GM18498 (cell line): ENCODE data around the gene NUP62.
A peak's percentile ranks its signal among the peaks of the same experiment; 100 is the strongest.
"Not testable (repeated sequence)": the region's sequence is repeated elsewhere in the genome, so short reads cannot be mapped to it uniquely, and the experiment has no call there.

ENCODE experiments used
- ATAC-seq: cut with Tn5 transposase; IDR thresholded peaks from one replicate; pipeline ENCODE4 v1.9.1; 2021; ENCODE audit warnings: mild to moderate bottlenecking, moderate library complexity; ENCODE audit not compliant: unreplicated experiment

Gene NUP62, protein sequence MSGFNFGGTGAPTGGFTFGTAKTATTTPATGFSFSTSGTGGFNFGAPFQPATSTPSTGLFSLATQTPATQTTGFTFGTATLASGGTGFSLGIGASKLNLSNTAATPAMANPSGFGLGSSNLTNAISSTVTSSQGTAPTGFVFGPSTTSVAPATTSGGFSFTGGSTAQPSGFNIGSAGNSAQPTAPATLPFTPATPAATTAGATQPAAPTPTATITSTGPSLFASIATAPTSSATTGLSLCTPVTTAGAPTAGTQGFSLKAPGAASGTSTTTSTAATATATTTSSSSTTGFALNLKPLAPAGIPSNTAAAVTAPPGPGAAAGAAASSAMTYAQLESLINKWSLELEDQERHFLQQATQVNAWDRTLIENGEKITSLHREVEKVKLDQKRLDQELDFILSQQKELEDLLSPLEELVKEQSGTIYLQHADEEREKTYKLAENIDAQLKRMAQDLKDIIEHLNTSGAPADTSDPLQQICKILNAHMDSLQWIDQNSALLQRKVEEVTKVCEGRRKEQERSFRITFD

GRCh38 chr19:49929121-49929610, at the start of gene NUP62, which contains the start of gene ATF5:
TSS of gene NUP62 (minus strand) at chr19:49929504. CDS start at chr19:49909807, 19,697 bp downstream.
TSS of gene ATF5 (plus strand) at chr19:49929205. CDS start at chr19:49930851, 1,646 bp downstream.
- peak; percentile 58 for ATAC-seq

GRCh38 chr19:49978324-49978723, 49.0 kb upstream of the NUP62 start:
- ATAC-seq = no peak

- no peak for ATAC-seq
Observed at GRCh38 chr19:49977881-49978280, 48.6 kb upstream of the NUP62 start.

DNA sequence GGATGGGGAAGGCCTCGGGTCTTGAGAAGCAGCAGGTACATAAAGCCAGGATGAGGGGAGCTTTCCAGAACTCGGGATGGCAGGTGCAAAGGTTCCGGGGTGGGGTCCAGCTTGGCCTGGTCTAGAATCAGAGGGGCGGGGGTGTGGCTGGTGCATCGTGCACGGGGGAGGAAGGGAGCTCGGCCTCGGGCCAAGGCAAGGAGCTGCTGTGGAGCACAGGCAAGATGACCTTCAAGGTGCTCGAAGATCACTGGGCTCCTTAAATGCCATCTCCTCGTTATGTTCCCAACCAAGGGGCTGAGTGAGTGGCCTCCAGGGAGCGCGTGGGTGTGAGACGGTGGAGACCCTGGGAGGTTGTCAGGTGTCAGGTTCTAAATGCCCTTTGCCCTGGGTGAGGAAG, 47.8 kb upstream of the NUP62 start:
- no peak for ATAC-seq

- ATAC-seq = no peak
Observed at GRCh38 chr19:49976496-49976895, 47.2 kb upstream of the NUP62 start.

DNA sequence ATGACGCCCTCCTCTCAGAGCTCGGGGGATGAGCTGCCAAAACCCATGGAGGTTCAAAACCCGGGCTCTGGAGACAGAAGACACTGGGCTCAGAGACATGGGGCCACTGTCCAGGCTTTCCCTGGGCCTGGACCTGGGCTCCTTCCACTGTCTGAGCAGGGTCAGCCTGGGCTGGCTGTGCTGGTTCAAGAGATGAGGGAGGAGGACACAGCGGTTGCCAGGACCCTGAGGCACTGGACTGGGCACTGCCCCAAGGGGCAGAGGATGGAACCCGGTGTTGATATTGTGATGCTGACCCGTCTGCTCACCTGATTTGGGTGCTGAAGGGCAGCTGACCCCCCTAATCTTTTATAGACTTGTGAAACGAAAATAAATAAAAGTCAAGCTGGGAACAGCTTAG, 45.7 kb upstream of the NUP62 start:
- ATAC-seq = no peak

DNA sequence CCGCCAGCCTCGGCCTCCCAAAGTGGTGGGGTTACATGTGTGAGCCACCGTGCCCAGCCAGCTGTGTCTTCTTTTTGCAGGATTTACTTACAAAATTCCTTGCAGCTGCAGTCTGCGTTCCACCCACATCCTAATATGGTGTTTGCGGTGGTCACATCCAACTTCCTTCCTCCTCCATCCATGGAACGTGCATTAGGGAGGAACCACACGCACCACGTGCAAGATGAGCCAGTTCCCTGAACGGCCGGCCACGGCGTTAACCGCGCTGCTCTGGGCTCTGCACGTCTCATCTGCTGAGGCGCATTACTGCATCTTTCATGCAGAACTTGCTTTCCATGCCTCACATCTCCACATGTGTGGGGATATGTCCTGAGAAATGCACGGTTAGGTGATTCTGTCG, 44.7 kb upstream of the NUP62 start:
- ATAC-seq = no peak

GRCh38 chr19:49972841-49973240, 43.5 kb upstream of the NUP62 start:
- no peak for ATAC-seq

DNA sequence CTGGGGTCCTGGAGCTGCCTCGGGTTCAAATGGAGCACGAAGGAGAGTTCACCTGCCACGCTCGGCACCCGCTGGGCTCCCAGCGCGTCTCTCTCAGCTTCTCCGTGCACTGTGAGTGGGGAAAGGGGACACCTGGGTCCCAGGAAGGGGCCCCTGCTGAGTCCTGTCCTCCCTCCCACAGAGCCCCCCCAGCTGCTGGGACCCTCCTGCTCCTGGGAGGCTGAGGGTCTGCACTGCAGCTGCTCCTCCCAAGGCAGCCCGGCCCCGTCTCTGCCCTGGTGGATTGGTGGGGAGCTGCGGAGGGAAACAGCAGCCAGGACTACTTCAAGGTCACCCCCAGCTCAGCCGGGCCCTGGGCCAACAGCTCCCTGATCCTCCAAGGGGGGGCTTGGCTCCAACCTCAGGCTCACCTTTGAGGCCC, 42.7 kb upstream of the NUP62 start:
- ATAC-seq = no peak

DNA sequence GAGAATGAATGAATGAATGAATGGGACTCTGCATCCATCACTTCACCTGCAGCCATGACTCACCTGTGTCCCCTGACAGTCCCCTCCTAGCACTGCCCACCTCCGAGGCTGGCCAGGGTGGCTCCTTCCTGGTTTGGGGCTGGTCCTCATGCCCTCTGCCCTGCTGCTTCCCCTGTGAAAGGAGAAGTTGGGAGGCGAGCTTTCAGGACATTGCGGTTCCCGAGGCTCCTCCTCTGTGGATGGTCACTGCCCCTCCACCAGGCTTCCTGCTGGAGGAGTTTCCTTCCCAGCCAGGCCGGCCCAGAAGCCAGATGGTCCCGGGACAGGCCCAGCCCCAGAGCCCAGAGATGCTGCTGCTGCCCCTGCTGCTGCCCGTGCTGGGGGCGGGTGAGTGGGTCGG, 40.1 kb upstream of the NUP62 start:
- ATAC-seq = not testable (repeated sequence)

- ATAC-seq = no peak
Observed at GRCh38 chr19:49968279-49968922, 39.1 kb upstream of the NUP62 start.

GRCh38 chr19:49960980-49961379, 31.7 kb upstream of the NUP62 start, which contains the start of gene SIGLEC11:
TSS of gene SIGLEC11 (minus strand) at chr19:49961172. CDS start at chr19:49961081, 91 bp downstream.
- ATAC-seq = not testable (repeated sequence)

DNA sequence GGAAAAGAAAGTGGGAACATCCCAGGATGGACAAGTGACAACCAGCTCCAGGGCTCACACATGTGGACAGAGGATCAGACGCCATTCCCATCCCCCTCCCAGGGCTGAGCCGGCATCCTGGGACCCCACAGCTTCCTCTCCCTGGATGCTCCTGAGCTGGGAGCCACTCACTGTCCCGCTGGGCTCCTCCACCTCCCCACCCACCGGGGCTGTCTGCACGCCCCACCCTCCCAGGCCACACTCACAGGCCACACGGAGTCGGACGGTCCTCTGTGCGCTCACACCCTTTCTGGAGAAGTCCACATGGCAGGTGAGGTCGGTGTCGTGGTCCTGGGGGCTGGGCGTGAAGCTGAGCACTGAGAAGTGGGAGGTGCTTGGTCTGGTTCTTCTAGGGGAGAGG, 30.6 kb upstream of the NUP62 start:
- ATAC-seq = not testable (repeated sequence)

DNA sequence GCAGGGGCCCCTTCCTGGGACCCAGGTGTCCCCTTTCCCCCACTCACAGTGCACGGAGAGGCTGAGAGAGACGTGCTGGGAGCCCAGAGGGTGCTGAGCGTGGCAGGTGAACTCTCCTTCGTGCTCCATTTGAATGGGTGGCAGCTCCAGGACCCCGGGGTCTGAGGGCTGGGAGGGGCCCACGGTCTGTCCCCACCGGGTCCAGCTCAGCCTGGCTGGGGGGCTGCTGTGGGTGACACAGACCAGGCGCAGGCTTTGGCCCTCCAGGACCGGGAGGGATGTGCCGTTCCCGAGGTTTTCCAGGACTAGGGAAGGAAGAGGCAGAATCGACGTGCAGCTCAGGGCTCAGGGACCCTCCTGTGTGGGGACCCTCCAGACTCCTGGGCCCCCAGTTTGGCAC, 29.3 kb upstream of the NUP62 start:
- ATAC-seq = not testable (repeated sequence)

- ATAC-seq = not testable (repeated sequence)
Observed at GRCh38 chr19:49958144-49958543, 28.8 kb upstream of the NUP62 start.

- ATAC-seq = no peak
Observed at GRCh38 chr19:49957262-49957915, 28.1 kb upstream of the NUP62 start.

DNA sequence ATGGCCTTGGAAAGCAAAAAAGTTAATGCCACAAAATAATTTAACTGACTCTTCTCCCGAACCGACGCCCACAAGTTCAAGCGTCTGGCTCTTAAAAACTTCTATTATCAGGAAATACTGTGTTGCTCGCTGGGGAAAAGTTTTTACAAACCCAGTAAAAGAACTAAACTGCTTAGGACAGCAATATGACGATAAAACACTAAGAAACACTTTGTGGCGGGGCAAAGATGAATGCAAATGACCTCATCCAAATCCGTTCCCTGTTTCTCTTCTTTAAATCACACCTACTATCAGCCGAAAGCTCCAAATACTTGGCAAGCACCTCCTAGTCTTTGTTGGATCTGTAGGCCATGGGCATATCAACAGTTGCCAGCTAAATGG, 26.8 kb upstream of the NUP62 start:
- ATAC-seq = no peak

DNA sequence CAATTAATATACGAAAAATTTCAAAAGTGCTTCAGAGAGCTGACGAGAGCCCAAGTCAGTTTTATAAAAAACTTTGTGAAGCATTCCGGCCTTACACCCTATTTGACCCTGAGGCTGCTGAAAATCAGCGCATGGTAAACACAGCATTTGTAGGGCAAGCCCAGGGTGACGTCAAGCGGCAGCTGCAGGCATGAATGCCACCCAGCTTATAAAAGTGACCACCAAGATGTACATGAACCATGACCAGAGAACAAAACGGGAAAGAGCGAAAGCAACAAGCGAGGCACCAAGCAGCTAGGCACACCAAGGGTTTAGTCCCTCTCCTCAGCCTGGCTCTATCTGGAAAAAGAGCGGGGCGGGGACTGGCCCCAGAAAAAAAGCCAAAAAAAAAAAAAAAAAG, 25.6 kb upstream of the NUP62 start:
- no peak for ATAC-seq

DNA sequence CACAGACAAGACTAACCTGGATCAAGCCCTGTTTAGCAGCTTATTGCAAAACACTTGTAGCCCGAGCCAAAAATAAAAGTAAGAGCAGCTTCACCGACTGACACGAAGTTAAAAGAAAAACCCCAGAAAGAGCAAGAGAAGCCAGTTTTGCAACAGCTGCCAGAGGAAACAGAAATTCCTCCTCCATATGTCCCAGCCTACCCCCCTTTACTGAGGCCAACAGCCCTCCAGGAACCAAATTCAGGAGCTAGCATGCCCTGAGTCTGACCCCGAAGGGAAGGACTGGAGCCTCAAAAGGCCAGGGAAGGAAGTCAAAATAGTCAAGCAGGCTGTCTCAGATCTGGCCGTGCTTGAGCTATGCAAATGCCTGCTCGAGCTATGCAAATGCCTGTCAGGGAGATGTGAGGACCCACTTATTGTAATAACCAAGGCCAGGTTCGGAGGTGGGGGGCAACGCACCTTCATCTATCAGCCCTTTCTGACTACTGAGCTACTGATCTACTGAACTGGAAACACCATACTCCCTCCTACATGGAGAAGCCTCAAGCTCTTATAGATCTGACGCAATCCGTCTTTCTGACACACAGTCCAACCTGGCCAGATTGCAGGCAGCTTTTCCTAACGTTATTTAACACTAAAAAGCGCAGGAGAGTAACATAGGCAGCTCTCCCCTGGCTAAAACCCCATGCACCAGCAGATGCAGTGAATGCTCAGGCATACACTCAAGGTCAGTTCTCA, 25.0 kb upstream of the NUP62 start:
- no peak for ATAC-seq

GRCh38 chr19:49953416-49953815, 24.1 kb upstream of the NUP62 start:
- no peak for ATAC-seq

DNA sequence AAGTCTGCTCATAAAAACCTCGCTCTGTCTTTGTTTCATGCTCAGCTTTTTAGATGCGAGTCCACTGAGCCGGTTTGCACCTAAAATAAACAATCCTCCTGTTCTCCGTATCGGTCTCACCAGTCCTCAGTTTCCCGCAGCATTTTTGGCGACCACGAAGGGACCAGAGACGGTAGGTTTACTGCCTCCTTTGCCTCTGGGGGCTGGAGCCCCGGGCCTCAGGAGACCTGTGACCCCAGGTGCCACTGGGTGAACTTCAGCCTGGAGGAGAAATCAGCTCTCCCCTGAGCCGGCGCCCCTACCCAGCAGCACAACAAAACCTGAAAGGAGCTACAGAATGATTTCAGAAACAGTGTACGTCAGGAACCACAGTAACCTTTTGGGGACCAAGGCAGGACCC, 23.6 kb upstream of the NUP62 start:
- ATAC-seq = no peak
